CD4-positive, alpha-beta T cell treated with Interferon gamma for 1 hour (primary cell): ENCODE data around the gene EFCAB11.

Experiments used
- DNase-seq: peaks from one replicate; pipeline ENCODE4 v3.0.0-alpha.2; 2020

The EFCAB11 gene

GRCh38 chr14:89858089-89858488 is 96.4 kb downstream of the EFCAB11 start:
- no peak for DNase-seq

GRCh38 chr14:89856871-89857345 is 97.6 kb downstream of the EFCAB11 start:
- no peak for DNase-seq

- no peak for DNase-seq
Observed at GRCh38 chr14:89855961-89856656, 98.4 kb downstream of the EFCAB11 start.

GRCh38 chr14:89853936-89854693 is 100.4 kb downstream of the EFCAB11 start:
- no peak for DNase-seq

- DNase-seq = no peak
Observed at GRCh38 chr14:89851106-89851505, 103.4 kb downstream of the EFCAB11 start.

- no peak for DNase-seq
Observed at GRCh38 chr14:89849931-89850330, 104.6 kb downstream of the EFCAB11 start.

- no peak for DNase-seq
Observed at GRCh38 chr14:89848165-89848564, 106.4 kb downstream of the EFCAB11 start.

GRCh38 chr14:89845346-89845745 is 109.2 kb downstream of the EFCAB11 start:
- no peak for DNase-seq

- DNase-seq = no peak
Observed at GRCh38 chr14:89844508-89844907, 110.0 kb downstream of the EFCAB11 start.

- no peak for DNase-seq
Observed at GRCh38 chr14:89842837-89843236, 111.7 kb downstream of the EFCAB11 start.

- no peak for DNase-seq
Observed at GRCh38 chr14:89841851-89842250, 112.7 kb downstream of the EFCAB11 start.

- no peak for DNase-seq
Observed at GRCh38 chr14:89836830-89837469, 117.6 kb downstream of the EFCAB11 start.

GRCh38 chr14:89833661-89834060 is 120.9 kb downstream of the EFCAB11 start:
- no peak for DNase-seq

GRCh38 chr14:89833120-89833532 is 121.4 kb downstream of the EFCAB11 start:
- no peak for DNase-seq

- DNase-seq = no peak
Observed at GRCh38 chr14:89828471-89829165, 125.9 kb downstream of the EFCAB11 start.

GRCh38 chr14:89827265-89827664 is 127.3 kb downstream of the EFCAB11 start:
- no peak for DNase-seq

GRCh38 chr14:89826596-89826995 is 127.9 kb downstream of the EFCAB11 start:
- no peak for DNase-seq

GRCh38 chr14:89823743-89824142 is 130.8 kb downstream of the EFCAB11 start:
- DNase-seq = no peak

- DNase-seq = no peak
Observed at GRCh38 chr14:89814126-89814525, 140.4 kb downstream of the EFCAB11 start.

- no peak for DNase-seq
Observed at GRCh38 chr14:89813617-89814031, 140.9 kb downstream of the EFCAB11 start.

- DNase-seq = no peak
Observed at GRCh38 chr14:89811954-89812575, 142.5 kb downstream of the EFCAB11 start.

GRCh38 chr14:89810101-89810500 is 144.4 kb downstream of the EFCAB11 start:
- no peak for DNase-seq

GRCh38 chr14:89807892-89808291 is 146.6 kb downstream of the EFCAB11 start:
- DNase-seq = no peak
